GM23338 (cell line): ENCODE results near the gene TRAF4.

Source experiments
- CREB1 ChIP-seq: fragments of 250-450 bp; sonication (Bioruptor Pico); IDR thresholded peaks from 2 replicates; pipeline ENCODE4 v1.5.0; 2020; ENCODE audit warnings: low read depth, mild to moderate bottlenecking, moderate library complexity
- EZH2 ChIP-seq: fragments of 200-600 bp; sonication (generic); IDR thresholded peaks from one replicate; pipeline ENCODE4 v1.8.0; 2017; ENCODE audit warnings: antibody characterized with exemption, mild to moderate bottlenecking, low read depth; ENCODE audit not compliant: unreplicated experiment
- EZH2phosphoT487 ChIP-seq: fragments of 200-600 bp; sonication (generic); IDR thresholded peaks from one replicate; pipeline ENCODE4 v1.8.1; 2018; ENCODE audit warnings: antibody characterized with exemption; ENCODE audit not compliant: unreplicated experiment
- JUNB ChIP-seq: IDR thresholded peaks from one replicate; pipeline ENCODE4 v1.6.1; 2016; ENCODE audit warnings: antibody characterized with exemption; ENCODE audit not compliant: unreplicated experiment
- NANOG ChIP-seq: IDR thresholded peaks from 2 replicates; pipeline ENCODE4 v1.6.1; 2016; ENCODE audit warnings: antibody characterized with exemption, borderline replicate concordance
- POLR2AphosphoS5 ChIP-seq: IDR thresholded peaks from 2 replicates; pipeline ENCODE4 v1.6.1; 2016; ENCODE audit warnings: antibody characterized with exemption, low read depth
- STAT1 ChIP-seq: IDR thresholded peaks from one replicate; pipeline ENCODE4 v1.6.1; 2016; ENCODE audit warnings: antibody characterized with exemption; ENCODE audit not compliant: unreplicated experiment
- ZNF114 ChIP-seq: fragments of 250-450 bp; sonication (Bioruptor Pico); IDR thresholded peaks from 2 replicates; pipeline ENCODE4 v1.5.0; 2020; ENCODE audit warnings: mild to moderate bottlenecking, moderate library complexity
- ZNF331 ChIP-seq: fragments of 250-450 bp; sonication (Bioruptor Pico); IDR thresholded peaks from 2 replicates; pipeline ENCODE4 v1.5.0; 2020; ENCODE audit warnings: low read depth, mild to moderate bottlenecking, moderate library complexity
- TF ChIP-seq, protein P1 (sequence below), 2 experiments: fragments of 200-600 bp in 1 of 2; sonication (generic) in 1 of 2; conservative IDR thresholded peaks; 2 replicates each; pipeline versions ENCODE4 v1.5.1 to v1.6.1; 2016 to 2017; ENCODE audit warnings: antibody characterized with exemption in 2 of 2, low read depth in 2 of 2, mild to moderate bottlenecking in 2 of 2, moderate library complexity in 1 of 2
- TF ChIP-seq, protein P2 (sequence below): IDR thresholded peaks from one replicate; pipeline ENCODE4 v1.6.1; 2018; ENCODE audit warnings: antibody characterized with exemption; ENCODE audit not compliant: unreplicated experiment
- TF ChIP-seq, protein P3 (sequence below): IDR thresholded peaks from 2 replicates; pipeline ENCODE4 v1.6.1; 2016; ENCODE audit warnings: antibody characterized with exemption
- TF ChIP-seq, protein P4 (sequence below): fragments of 250-450 bp; sonication (Bioruptor Pico); IDR thresholded peaks from 2 replicates; pipeline ENCODE4 v1.5.0; 2020; ENCODE audit warnings: mild to moderate bottlenecking, moderate library complexity

DNA sequence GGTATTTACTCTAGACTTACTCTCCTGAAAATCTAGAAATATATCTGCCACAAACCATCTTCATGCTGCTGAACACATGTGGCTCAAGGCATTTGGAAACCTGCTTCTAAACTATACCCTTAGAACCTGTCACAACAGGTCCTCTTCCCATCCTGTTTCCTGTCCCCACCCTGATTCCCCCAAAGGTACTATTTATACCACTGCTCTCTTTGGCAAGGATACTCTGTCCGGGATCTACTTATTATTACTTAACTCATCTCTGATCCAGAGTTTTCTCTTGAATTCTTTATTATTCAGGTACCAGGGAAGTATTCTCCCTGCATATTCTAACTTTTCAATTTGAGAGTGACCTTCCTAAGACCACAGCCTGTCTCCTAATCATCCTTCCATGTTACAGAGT lies 33.4 kb downstream of the TRAF4 start:
- TF ChIP-seq, protein P1, sequence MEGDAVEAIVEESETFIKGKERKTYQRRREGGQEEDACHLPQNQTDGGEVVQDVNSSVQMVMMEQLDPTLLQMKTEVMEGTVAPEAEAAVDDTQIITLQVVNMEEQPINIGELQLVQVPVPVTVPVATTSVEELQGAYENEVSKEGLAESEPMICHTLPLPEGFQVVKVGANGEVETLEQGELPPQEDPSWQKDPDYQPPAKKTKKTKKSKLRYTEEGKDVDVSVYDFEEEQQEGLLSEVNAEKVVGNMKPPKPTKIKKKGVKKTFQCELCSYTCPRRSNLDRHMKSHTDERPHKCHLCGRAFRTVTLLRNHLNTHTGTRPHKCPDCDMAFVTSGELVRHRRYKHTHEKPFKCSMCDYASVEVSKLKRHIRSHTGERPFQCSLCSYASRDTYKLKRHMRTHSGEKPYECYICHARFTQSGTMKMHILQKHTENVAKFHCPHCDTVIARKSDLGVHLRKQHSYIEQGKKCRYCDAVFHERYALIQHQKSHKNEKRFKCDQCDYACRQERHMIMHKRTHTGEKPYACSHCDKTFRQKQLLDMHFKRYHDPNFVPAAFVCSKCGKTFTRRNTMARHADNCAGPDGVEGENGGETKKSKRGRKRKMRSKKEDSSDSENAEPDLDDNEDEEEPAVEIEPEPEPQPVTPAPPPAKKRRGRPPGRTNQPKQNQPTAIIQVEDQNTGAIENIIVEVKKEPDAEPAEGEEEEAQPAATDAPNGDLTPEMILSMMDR (conservative IDR thresholded peaks at IDR 0.05; ENCODE audit: low read depth in 2 of 2): no peak
- TF ChIP-seq POLR2AphosphoS5 (no peak), EZH2 (no peak), EZH2phosphoT487 (no peak), ZNF114 (CRISPR knock-in tag) (no peak), JUNB (no peak), NANOG (no peak), CREB1 (CRISPR knock-in tag) (no peak), STAT1 (no peak), ZNF331 (CRISPR knock-in tag) (no peak)
- TF ChIP-seq, protein P2, sequence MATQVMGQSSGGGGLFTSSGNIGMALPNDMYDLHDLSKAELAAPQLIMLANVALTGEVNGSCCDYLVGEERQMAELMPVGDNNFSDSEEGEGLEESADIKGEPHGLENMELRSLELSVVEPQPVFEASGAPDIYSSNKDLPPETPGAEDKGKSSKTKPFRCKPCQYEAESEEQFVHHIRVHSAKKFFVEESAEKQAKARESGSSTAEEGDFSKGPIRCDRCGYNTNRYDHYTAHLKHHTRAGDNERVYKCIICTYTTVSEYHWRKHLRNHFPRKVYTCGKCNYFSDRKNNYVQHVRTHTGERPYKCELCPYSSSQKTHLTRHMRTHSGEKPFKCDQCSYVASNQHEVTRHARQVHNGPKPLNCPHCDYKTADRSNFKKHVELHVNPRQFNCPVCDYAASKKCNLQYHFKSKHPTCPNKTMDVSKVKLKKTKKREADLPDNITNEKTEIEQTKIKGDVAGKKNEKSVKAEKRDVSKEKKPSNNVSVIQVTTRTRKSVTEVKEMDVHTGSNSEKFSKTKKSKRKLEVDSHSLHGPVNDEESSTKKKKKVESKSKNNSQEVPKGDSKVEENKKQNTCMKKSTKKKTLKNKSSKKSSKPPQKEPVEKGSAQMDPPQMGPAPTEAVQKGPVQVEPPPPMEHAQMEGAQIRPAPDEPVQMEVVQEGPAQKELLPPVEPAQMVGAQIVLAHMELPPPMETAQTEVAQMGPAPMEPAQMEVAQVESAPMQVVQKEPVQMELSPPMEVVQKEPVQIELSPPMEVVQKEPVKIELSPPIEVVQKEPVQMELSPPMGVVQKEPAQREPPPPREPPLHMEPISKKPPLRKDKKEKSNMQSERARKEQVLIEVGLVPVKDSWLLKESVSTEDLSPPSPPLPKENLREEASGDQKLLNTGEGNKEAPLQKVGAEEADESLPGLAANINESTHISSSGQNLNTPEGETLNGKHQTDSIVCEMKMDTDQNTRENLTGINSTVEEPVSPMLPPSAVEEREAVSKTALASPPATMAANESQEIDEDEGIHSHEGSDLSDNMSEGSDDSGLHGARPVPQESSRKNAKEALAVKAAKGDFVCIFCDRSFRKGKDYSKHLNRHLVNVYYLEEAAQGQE: no peak
- TF ChIP-seq, protein P3, sequence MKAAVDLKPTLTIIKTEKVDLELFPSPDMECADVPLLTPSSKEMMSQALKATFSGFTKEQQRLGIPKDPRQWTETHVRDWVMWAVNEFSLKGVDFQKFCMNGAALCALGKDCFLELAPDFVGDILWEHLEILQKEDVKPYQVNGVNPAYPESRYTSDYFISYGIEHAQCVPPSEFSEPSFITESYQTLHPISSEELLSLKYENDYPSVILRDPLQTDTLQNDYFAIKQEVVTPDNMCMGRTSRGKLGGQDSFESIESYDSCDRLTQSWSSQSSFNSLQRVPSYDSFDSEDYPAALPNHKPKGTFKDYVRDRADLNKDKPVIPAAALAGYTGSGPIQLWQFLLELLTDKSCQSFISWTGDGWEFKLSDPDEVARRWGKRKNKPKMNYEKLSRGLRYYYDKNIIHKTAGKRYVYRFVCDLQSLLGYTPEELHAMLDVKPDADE: no peak
- TF ChIP-seq, protein P4, sequence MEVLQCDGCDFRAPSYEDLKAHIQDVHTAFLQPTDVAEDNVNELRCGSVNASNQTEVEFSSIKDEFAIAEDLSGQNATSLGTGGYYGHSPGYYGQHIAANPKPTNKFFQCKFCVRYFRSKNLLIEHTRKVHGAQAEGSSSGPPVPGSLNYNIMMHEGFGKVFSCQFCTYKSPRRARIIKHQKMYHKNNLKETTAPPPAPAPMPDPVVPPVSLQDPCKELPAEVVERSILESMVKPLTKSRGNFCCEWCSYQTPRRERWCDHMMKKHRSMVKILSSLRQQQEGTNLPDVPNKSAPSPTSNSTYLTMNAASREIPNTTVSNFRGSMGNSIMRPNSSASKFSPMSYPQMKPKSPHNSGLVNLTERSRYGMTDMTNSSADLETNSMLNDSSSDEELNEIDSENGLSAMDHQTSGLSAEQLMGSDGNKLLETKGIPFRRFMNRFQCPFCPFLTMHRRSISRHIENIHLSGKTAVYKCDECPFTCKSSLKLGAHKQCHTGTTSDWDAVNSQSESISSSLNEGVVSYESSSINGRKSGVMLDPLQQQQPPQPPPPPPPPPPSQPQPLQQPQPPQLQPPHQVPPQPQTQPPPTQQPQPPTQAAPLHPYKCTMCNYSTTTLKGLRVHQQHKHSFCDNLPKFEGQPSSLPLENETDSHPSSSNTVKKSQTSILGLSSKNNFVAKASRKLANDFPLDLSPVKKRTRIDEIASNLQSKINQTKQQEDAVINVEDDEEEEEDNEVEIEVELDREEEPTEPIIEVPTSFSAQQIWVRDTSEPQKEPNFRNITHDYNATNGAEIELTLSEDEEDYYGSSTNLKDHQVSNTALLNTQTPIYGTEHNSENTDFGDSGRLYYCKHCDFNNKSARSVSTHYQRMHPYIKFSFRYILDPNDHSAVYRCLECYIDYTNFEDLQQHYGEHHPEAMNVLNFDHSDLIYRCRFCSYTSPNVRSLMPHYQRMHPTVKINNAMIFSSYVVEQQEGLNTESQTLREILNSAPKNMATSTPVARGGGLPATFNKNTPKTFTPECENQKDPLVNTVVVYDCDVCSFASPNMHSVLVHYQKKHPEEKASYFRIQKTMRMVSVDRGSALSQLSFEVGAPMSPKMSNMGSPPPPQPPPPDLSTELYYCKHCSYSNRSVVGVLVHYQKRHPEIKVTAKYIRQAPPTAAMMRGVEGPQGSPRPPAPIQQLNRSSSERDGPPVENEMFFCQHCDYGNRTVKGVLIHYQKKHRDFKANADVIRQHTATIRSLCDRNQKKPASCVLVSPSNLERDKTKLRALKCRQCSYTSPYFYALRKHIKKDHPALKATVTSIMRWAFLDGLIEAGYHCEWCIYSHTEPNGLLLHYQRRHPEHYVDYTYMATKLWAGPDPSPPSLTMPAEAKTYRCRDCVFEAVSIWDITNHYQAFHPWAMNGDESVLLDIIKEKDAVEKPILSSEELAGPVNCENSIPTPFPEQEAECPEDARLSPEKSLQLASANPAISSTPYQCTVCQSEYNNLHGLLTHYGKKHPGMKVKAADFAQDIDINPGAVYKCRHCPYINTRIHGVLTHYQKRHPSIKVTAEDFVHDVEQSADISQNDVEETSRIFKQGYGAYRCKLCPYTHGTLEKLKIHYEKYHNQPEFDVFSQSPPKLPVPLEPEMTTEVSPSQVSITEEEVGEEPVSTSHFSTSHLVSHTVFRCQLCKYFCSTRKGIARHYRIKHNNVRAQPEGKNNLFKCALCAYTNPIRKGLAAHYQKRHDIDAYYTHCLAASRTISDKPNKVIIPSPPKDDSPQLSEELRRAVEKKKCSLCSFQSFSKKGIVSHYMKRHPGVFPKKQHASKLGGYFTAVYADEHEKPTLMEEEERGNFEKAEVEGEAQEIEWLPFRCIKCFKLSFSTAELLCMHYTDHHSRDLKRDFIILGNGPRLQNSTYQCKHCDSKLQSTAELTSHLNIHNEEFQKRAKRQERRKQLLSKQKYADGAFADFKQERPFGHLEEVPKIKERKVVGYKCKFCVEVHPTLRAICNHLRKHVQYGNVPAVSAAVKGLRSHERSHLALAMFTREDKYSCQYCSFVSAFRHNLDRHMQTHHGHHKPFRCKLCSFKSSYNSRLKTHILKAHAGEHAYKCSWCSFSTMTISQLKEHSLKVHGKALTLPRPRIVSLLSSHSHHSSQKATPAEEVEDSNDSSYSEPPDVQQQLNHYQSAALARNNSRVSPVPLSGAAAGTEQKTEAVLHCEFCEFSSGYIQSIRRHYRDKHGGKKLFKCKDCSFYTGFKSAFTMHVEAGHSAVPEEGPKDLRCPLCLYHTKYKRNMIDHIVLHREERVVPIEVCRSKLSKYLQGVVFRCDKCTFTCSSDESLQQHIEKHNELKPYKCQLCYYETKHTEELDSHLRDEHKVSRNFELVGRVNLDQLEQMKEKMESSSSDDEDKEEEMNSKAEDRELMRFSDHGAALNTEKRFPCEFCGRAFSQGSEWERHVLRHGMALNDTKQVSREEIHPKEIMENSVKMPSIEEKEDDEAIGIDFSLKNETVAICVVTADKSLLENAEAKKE (CRISPR knock-in tag): no peak
